NCI-H1436 (cell line): ENCODE data around the gene NEU3.
"Not testable (repeated sequence)": the region's sequence is repeated elsewhere in the genome, so short reads cannot be mapped to it uniquely, and the experiment has no call there.

ENCODE experiments used
- DNase-seq: peaks from one replicate; lab custom pipeline; 2025; lab: John Stamatoyannopoulos, UW

Gene NEU3

GRCh38 chr11:74984070-74984469, 4.7 kb upstream of the NEU3 start:
- no peak for DNase-seq

- no peak for DNase-seq
Measured at GRCh38 chr11:74984730-74985129, 4.0 kb upstream of the NEU3 start.

GRCh38 chr11:74989260-74989638, 516 bp downstream of the NEU3 start:
- no peak for DNase-seq

GRCh38 chr11:74990150-74990549, 1.4 kb downstream of the NEU3 start:
- not testable (repeated sequence) for DNase-seq

- no peak for DNase-seq
Measured at GRCh38 chr11:74990941-74991340, 2.2 kb downstream of the NEU3 start.

GRCh38 chr11:74992852-74993251, 4.1 kb downstream of the NEU3 start:
- DNase-seq = no peak

- DNase-seq = no peak
Measured at GRCh38 chr11:75000975-75001354, 12.2 kb downstream of the NEU3 start.

- DNase-seq = no peak
Measured at GRCh38 chr11:75001686-75002085, 13.0 kb downstream of the NEU3 start.

- no peak for DNase-seq
Measured at GRCh38 chr11:75002516-75002915, 13.8 kb downstream of the NEU3 start.

GRCh38 chr11:75004215-75004614, 15.5 kb downstream of the NEU3 start:
- DNase-seq = no peak

- no peak for DNase-seq
Measured at GRCh38 chr11:75011357-75011756, 22.6 kb downstream of the NEU3 start.

GRCh38 chr11:75011872-75012271, 23.1 kb downstream of the NEU3 start:
- DNase-seq = no peak

- no peak for DNase-seq
Measured at GRCh38 chr11:75013051-75013450, 24.3 kb downstream of the NEU3 start.

- no peak for DNase-seq
Measured at GRCh38 chr11:75014129-75014528, 25.4 kb downstream of the NEU3 start.

- not testable (repeated sequence) for DNase-seq
Measured at GRCh38 chr11:75019200-75019599, 30.5 kb downstream of the NEU3 start.

GRCh38 chr11:75020328-75020727, 31.6 kb downstream of the NEU3 start:
- not testable (repeated sequence) for DNase-seq

- no peak for DNase-seq
Measured at GRCh38 chr11:75022296-75022695, 33.6 kb downstream of the NEU3 start.

GRCh38 chr11:75022759-75023396, 34.1 kb downstream of the NEU3 start:
- DNase-seq = peak; percentile 53

GRCh38 chr11:75023446-75024067, 34.8 kb downstream of the NEU3 start:
- no peak for DNase-seq

- no peak for DNase-seq
Measured at GRCh38 chr11:75024068-75024449, 35.3 kb downstream of the NEU3 start.

- DNase-seq = no peak
Measured at GRCh38 chr11:75024764-75025211, 36.1 kb downstream of the NEU3 start.

- DNase-seq = no peak
Measured at GRCh38 chr11:75025561-75025960, 36.8 kb downstream of the NEU3 start.

GRCh38 chr11:75028321-75028720, 39.6 kb downstream of the NEU3 start:
- DNase-seq = no peak

GRCh38 chr11:75028724-75029123, 40.0 kb downstream of the NEU3 start:
- DNase-seq = peak; percentile 32
